ENCODE data around the gene AIFM2.

- TF ChIP-seq POLR2AphosphoS5 (IDR thresholded peaks at IDR 0.05; ENCODE audit: insufficient read depth, low read depth, low read length) (no peak), MAX (IDR thresholded peaks at IDR 0.05; ENCODE audit: insufficient read depth, insufficient read length) (no peak), EZH2 (IDR thresholded peaks at IDR 0.05; ENCODE audit: borderline replicate concordance, low read depth, low read length, severe bottlenecking) (no peak), POLR2A (IDR thresholded peaks at IDR 0.05; ENCODE audit: low read depth, low read length) (no peak), CTCF (IDR thresholded peaks at IDR 0.05; ENCODE audit: extremely low read depth in 1 of 2, insufficient read depth in 1 of 2, low read depth in 1 of 2, low read length in 2 of 2) (no peak), MYC (IDR thresholded peaks at IDR 0.05; ENCODE audit: low read depth, low read length) (no peak), FOS (IDR thresholded peaks at IDR 0.05; ENCODE audit: borderline replicate concordance, insufficient read depth, low read length) (no peak), GATA2 (IDR thresholded peaks at IDR 0.05; ENCODE audit: insufficient read depth, insufficient read length, low read depth, low read length) (no peak), JUN (IDR thresholded peaks at IDR 0.05; ENCODE audit: borderline replicate concordance, insufficient read depth, insufficient read length, low read depth) (no peak)
Measured at GRCh38 chr10:70087616-70088307, 44.9 kb downstream of the AIFM2 start.

Measured in endothelial cell of umbilical vein (primary cell).